ENCODE measurements around the gene SLC17A2. TPM values are rescaled to one million over a fixed set of nuclear protein-coding genes. Genes with fewer than 3 reads are reported as not detected.

The SLC17A2 gene
- total RNA-seq, 6 experiments from 2014 or later, result 23.3 to 40.7 (median 33.4) TPM

GRCh38 chr6:25883536-25883935 lies 47.0 kb downstream of the SLC17A2 start:
- H3K4me1 ChIP-seq, result peaks cover 0 to 25% (median 0%) of the 10 kb centered on the region in 4 donors
- WGBS (ENCODE audit: insufficient coverage, low coverage, low lambda C conversion rate, missing lambda C conversion rate), result 44% methylated on average over 1 of the region's 1 CpG
- H3K27ac ChIP-seq, result peak overlapping the region; percentile 25 to 71 (median 28)
- intact Hi-C loops (cut with DNase I), result loop anchor here in 1 of 2 donors (10.0 kb wide), 1 partner anchor 49 kb away; the partner anchor contains the start of gene SLC17A1
- H3K9me3 ChIP-seq, result no peaks in the 10 kb centered on the region
- H3K4me3 ChIP-seq, result no peak overlapping the region
- DNase-seq (no peak), ATAC-seq (no peak)
- no peaks in the 10 kb centered on the region for H3K27me3 ChIP-seq
- H3K36me3 ChIP-seq, result no peaks in the 10 kb centered on the region
- no peak for TF ChIP-seq POLR2A (IDR thresholded peaks at IDR 0.05)
- no peak for TF ChIP-seq CTCF (IDR thresholded peaks at IDR 0.05)

- peak; percentile 71 to 94 (median 78) for ATAC-seq
- no peak for TF ChIP-seq POLR2A (IDR thresholded peaks at IDR 0.05)
- TF ChIP-seq CTCF (IDR thresholded peaks at IDR 0.05), result peak in 2 of 4 donors; percentile 13 to 44
- peak; percentile 78 to 84 (median 79) for DNase-seq
- no peaks in the 10 kb centered on the region for H3K36me3 ChIP-seq
- no peaks in the 10 kb centered on the region for H3K9me3 ChIP-seq
- H3K27me3 ChIP-seq, result no peaks in the 10 kb centered on the region
- 37% methylated on average over 10 of the region's 28 CpGs for WGBS (ENCODE audit: insufficient coverage, low coverage, low lambda C conversion rate, missing lambda C conversion rate)
- peaks cover 0 to 30% (median 0%) of the 10 kb centered on the region in 4 donors for H3K4me1 ChIP-seq
- H3K27ac ChIP-seq, result peak overlapping the region; percentile 45 to 86 (median 80)
- intact Hi-C loops (cut with DNase I), result loop anchor here in 1 of 2 donors (10.0 kb wide), 1 partner anchor 47 kb away; the partner anchor contains the start of gene SLC17A1
- peak overlapping the region; percentile 7 to 54 (median 29) for H3K4me3 ChIP-seq
Measured at GRCh38 chr6:25882051-25882496, 48.4 kb downstream of the SLC17A2 start.

GRCh38 chr6:25880601-25881000 lies 49.9 kb downstream of the SLC17A2 start:
- WGBS (ENCODE audit: insufficient coverage, low coverage, low lambda C conversion rate, missing lambda C conversion rate), result 23% methylated on average over 4 of the region's 4 CpGs
- DNase-seq, result no peak

GRCh38 chr6:25878721-25879322 lies 51.7 kb downstream of the SLC17A2 start:
- Histone ChIP-seq H3K4me3 (no peak overlapping the region), H3K4me1 (peaks cover 0 to 49% (median 12%) of the 10 kb centered on the region in 4 donors), H3K27me3 (no peaks in the 10 kb centered on the region), H3K9me3 (no peaks in the 10 kb centered on the region), H3K27ac (peak overlapping the region in 1 of 3 donors; percentile 80), H3K36me3 (no peaks in the 10 kb centered on the region)
- TF ChIP-seq POLR2A (IDR thresholded peaks at IDR 0.05), result no peak
- no peak for TF ChIP-seq CTCF (IDR thresholded peaks at IDR 0.05)
- intact Hi-C loops (cut with DNase I), result no loop called here
- ATAC-seq (no peak), DNase-seq (no peak)
- WGBS (ENCODE audit: insufficient coverage, low coverage, low lambda C conversion rate, missing lambda C conversion rate), result 91% methylated on average over 2 of the region's 2 CpGs

More at GRCh38 chr6:25880601-25881000, 49.9 kb downstream of the SLC17A2 start:
- intact Hi-C loops (cut with DNase I), result loop anchor here in 1 of 2 donors (10.0 kb wide), 1 partner anchor 46 kb away; the partner anchor contains the start of gene SLC17A1
- Histone ChIP-seq H3K36me3 (no peaks in the 10 kb centered on the region), H3K27ac (peak overlapping the region in 2 of 3 donors; percentile 80 to 86), H3K9me3 (no peaks in the 10 kb centered on the region), H3K27me3 (no peaks in the 10 kb centered on the region), H3K4me1 (peaks cover 0 to 45% (median 4%) of the 10 kb centered on the region in 4 donors), H3K4me3 (no peak overlapping the region)
- ATAC-seq, result peak; percentile 41 to 72 (median 58)
- TF ChIP-seq CTCF (IDR thresholded peaks at IDR 0.05) (no peak), POLR2A (IDR thresholded peaks at IDR 0.05) (no peak)
